Panc1 (cell line): ENCODE measurements around the gene PON1.

Source experiments
- POLR2AphosphoS5 ChIP-seq: IDR thresholded peaks from 2 replicates; pipeline ENCODE4 v1.6.1; 2012; ENCODE audit warnings: mild to moderate bottlenecking, low read depth, low read length, moderate library complexity
- TF ChIP-seq, protein P1 (sequence below): fragments of 450-650 bp; IDR thresholded peaks from 2 replicates; pipeline ENCODE4 v1.5.1; 2017; ENCODE audit warnings: mild to moderate bottlenecking
- TF ChIP-seq, protein P2 (sequence below), 2 experiments: IDR thresholded peaks; 2 replicates each; pipeline ENCODE4 v1.6.1; 2011 to 2012; ENCODE audit warnings: low read depth in 2 of 2, control low read depth in 1 of 2, low read length in 1 of 2, mild to moderate bottlenecking in 1 of 2, moderate library complexity in 1 of 2; ENCODE audit not compliant: insufficient read depth in 1 of 2

DNA sequence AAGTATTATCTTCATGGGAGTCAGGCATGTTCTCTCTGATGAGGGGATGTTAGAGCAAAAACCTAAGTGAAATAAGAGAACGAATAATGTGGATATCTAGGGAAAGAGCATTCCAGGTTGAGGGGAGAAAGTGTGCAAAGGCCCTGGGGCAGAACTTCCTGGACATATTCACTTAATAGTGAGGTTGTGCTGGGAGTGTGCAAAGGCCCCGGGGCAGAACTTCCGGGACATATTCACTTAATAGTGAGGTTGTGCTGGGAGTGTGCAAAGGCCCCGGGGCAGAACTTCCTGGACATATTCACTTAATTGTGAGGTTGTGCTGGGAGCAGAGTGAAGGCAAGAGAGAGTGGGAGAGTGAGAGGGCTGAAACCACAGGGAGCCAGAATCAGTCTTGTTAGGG is 11.8 kb downstream of the PON1 start:
- TF ChIP-seq, protein P1, sequence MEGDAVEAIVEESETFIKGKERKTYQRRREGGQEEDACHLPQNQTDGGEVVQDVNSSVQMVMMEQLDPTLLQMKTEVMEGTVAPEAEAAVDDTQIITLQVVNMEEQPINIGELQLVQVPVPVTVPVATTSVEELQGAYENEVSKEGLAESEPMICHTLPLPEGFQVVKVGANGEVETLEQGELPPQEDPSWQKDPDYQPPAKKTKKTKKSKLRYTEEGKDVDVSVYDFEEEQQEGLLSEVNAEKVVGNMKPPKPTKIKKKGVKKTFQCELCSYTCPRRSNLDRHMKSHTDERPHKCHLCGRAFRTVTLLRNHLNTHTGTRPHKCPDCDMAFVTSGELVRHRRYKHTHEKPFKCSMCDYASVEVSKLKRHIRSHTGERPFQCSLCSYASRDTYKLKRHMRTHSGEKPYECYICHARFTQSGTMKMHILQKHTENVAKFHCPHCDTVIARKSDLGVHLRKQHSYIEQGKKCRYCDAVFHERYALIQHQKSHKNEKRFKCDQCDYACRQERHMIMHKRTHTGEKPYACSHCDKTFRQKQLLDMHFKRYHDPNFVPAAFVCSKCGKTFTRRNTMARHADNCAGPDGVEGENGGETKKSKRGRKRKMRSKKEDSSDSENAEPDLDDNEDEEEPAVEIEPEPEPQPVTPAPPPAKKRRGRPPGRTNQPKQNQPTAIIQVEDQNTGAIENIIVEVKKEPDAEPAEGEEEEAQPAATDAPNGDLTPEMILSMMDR, result no peak
- TF ChIP-seq, protein P2, sequence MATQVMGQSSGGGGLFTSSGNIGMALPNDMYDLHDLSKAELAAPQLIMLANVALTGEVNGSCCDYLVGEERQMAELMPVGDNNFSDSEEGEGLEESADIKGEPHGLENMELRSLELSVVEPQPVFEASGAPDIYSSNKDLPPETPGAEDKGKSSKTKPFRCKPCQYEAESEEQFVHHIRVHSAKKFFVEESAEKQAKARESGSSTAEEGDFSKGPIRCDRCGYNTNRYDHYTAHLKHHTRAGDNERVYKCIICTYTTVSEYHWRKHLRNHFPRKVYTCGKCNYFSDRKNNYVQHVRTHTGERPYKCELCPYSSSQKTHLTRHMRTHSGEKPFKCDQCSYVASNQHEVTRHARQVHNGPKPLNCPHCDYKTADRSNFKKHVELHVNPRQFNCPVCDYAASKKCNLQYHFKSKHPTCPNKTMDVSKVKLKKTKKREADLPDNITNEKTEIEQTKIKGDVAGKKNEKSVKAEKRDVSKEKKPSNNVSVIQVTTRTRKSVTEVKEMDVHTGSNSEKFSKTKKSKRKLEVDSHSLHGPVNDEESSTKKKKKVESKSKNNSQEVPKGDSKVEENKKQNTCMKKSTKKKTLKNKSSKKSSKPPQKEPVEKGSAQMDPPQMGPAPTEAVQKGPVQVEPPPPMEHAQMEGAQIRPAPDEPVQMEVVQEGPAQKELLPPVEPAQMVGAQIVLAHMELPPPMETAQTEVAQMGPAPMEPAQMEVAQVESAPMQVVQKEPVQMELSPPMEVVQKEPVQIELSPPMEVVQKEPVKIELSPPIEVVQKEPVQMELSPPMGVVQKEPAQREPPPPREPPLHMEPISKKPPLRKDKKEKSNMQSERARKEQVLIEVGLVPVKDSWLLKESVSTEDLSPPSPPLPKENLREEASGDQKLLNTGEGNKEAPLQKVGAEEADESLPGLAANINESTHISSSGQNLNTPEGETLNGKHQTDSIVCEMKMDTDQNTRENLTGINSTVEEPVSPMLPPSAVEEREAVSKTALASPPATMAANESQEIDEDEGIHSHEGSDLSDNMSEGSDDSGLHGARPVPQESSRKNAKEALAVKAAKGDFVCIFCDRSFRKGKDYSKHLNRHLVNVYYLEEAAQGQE (IDR thresholded peaks at IDR 0.05; ENCODE audit: insufficient read depth in 1 of 2, low read depth in 2 of 2, low read length in 1 of 2), result no peak
- no peak for TF ChIP-seq POLR2AphosphoS5
